Choroid plexus epithelial cell (primary cell): ENCODE results near the gene BORCS5.

Experiments
- DNase-seq: peaks from one replicate; pipeline ENCODE4 v3.0.0-alpha.2; 2010; ENCODE audit warnings: low read depth
- H3K4me3 ChIP-seq: 2 replicates; pipeline ENCODE4 v1.5.1; 2011; ENCODE audit warnings: low read depth, mild to moderate bottlenecking, control low read depth, low read length, moderate library complexity
- CTCF ChIP-seq: conservative IDR thresholded peaks from 2 replicates; pipeline ENCODE4 v1.5.1; 2011; ENCODE audit warnings: low read depth, mild to moderate bottlenecking, control low read depth, inconsistent platforms, low read length, moderate library complexity

Gene BORCS5

DNA sequence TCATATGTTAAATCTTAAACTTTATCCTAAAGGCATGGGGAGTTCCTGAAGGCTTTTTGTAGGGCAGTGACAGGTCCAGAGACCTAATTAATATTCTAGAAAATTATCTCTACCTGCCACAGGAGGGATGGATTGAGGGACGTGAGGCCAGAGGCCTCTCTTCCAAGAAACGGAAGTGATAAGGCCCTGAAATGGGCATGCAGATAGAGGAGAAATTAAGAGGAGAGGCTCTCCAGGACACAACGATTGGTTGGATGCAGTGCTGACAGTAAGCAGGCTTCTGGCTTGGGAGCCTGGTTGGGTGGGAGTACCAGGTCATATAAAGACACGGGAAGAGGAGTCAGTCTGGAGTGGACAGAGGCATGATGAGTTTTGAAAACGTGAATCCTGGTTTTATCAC is 3.1 kb upstream of the BORCS5 start:
- DNase-seq: no peak
- no peak overlapping the region for H3K4me3 ChIP-seq
- no peak for TF ChIP-seq CTCF

GRCh38 chr12:12356467-12356895 is 397 bp upstream of the BORCS5 start:
- DNase-seq: no peak
- TF ChIP-seq CTCF: no peak
- peak overlapping the region; percentile 91 for H3K4me3 ChIP-seq

DNA sequence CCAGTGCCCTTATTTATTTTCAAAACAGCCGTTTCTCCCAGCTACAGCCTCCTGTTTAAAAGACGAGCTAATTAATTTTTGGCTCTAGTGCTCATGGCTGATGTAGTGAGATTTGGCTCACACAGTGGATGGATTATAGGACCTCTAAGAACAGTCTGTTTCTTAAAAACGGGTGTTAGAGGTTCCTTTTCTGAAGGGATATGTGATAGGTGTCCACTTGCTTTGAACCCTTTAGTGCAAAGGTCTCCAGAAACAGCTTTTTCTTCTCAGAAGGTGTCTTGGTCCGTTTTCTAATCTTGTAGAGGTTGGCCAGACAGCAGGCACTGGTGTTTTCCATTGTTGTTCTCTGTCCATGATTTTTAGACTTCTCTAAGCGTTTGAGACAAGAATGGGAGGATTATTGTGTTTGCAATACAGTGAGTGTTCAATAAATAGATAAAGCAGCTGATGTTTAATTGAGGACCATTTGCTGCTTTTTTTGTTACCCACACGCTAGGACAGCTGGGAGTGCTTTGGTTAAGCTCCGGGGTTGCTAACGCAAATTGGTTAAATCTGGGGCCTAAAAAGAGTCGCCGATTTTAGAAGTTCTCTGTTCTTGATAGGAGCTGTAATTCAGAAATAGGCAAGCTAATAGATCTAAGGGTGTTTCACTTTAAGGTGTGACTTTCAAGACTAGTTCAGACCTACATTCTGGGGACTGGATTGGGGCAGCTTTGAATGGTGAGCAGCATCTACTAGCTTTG is 1.0 kb downstream of the BORCS5 start:
- no peak for TF ChIP-seq CTCF
- DNase-seq: no peak
- H3K4me3 ChIP-seq: peak overlapping the region; percentile 91

- H3K4me3 ChIP-seq: no peak overlapping the region
- TF ChIP-seq CTCF: no peak
Observed at GRCh38 chr12:12358528-12358927, 1.6 kb downstream of the BORCS5 start.

DNA sequence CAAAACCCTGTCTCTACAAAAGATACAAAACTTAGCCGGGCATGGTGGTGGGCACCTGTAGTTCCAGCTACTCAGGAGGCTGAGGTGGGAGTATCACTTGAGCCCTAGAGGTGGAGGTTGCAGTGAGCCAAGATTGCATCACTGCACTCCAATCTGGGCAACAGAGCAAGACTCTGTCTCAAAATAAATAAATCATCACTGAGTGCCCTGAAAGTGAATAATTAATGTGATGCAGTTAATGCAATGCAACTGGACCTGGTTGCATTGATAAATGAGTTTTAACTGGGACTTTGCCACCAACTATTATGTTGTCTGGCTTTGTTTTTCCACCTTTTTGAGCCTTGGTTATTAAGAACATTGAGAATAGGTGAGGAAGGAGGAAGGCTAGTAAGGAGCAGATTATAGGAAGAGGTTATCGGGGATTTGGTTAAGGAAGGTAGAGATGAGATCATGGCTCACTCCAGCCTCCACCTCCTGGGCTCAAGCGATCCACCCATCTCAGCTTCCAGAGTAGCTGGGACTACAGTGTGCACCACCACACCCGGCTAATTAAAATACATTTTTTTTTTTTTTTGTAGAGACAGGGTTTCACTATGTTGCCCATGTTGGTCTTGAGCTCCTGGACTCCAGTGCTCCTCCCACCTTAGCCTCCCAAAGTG is 8.0 kb downstream of the BORCS5 start:
- DNase-seq: no peak
- no peak overlapping the region for H3K4me3 ChIP-seq
- TF ChIP-seq CTCF: no peak

More at GRCh38 chr12:12358528-12358927, 1.6 kb downstream of the BORCS5 start:
- no peak for DNase-seq

- no peak for TF ChIP-seq CTCF
- no peak for DNase-seq
Observed at GRCh38 chr12:12365446-12365802, 8.5 kb downstream of the BORCS5 start.

More at GRCh38 chr12:12365446-12365802, 8.5 kb downstream of the BORCS5 start:
- H3K4me3 ChIP-seq: no peak overlapping the region
